Erythroblast (primary cell): ENCODE results near the gene KAT2B.

Source experiments
- GATA1 ChIP-seq: IDR thresholded peaks from 2 replicates; pipeline ENCODE4 v1.6.1; 2011; ENCODE audit warnings: low read depth, mild to moderate bottlenecking, control low read depth, low read length, moderate library complexity
- POLR2A ChIP-seq: IDR thresholded peaks from 2 replicates; pipeline ENCODE4 v1.6.1; 2011; ENCODE audit warnings: mild to moderate bottlenecking, low read length

GRCh38 chr3:20104167-20104661 is 64.0 kb downstream of the KAT2B start:
- TF ChIP-seq POLR2A: no peak
- TF ChIP-seq GATA1: no peak
